IgD-negative memory B cell (primary cell): ENCODE data around the gene ZFP36L1. TPM values are rescaled to one million over a fixed set of nuclear protein-coding genes. Genes with fewer than 3 reads are reported as not detected.

Experiments used
- H3K27ac Mint-ChIP-seq, 3 donors: one replicate each; pipeline ENCODE4 v1.8.0; 2020 to 2022; ENCODE audit warnings: mild to moderate bottlenecking in 3 of 3, mixed read lengths in 3 of 3, moderate library complexity in 1 of 3
- H3K27me3 Mint-ChIP-seq: one replicate; pipeline ENCODE4 v1.8.0; 2021; ENCODE audit warnings: mixed read lengths
- H3K36me3 Mint-ChIP-seq: one replicate; pipeline ENCODE4 v1.8.0; 2020; ENCODE audit warnings: mild to moderate bottlenecking, mixed read lengths
- H3K4me1 Mint-ChIP-seq, 3 donors: one replicate each; pipeline ENCODE4 v1.8.0; 2020 to 2022; ENCODE audit warnings: mixed read lengths in 3 of 3, mild to moderate bottlenecking in 1 of 3
- H3K4me3 Mint-ChIP-seq, 4 donors: one replicate each; pipeline ENCODE4 v1.8.0; 2020 to 2022; ENCODE audit warnings: mild to moderate bottlenecking in 4 of 4, mixed read lengths in 4 of 4, moderate library complexity in 3 of 4
- H3K9me3 Mint-ChIP-seq, 3 donors: one replicate each; pipeline ENCODE4 v1.8.0; 2020 to 2021; ENCODE audit warnings: mixed read lengths in 3 of 3, mild to moderate bottlenecking in 1 of 3
- polyA plus RNA-seq: library from polyadenylated mRNA; unstranded; fragments of 300-500 nt; fragmentation: Illumina TruSeq; gene quantifications from one replicate; pipeline ENCODE4 v1.2.3, GENCODE V29; 2021

ZFP36L1 gene
- polyA plus RNA-seq, 1 donor from 2014 or later: 275 TPM

DNA sequence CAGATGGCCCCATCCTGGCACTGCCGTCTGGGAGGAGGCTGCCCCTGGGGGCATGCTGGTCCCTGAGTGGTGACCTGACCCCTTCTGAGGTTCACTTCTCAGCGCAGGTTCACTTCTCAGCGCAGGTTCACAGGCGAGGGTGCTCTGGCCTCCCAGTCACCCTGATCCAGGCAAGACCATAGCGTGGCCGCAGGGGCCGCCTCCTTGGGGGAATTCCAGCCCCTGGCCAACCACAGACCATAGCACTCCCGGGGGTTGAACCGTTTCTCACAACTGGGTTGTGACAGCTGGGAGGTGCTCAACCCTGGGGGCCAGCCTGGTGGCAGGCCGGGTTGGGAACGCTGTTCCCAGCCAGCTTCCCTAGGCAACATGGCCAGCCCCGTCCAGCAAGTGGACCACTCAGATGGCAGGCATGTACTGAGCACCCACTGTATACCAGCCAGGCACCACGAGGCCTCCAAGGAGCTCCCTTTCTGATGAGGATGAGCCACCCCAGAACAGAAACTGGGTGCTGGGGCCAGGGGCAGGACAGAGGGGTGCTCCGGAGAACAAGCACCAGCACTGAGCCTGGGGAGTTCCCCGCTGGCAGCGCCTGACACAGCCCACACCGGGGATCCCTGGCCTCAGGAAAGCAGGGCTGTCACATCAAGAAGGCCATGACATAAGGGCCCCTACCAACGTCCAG, 28.3 kb upstream of the ZFP36L1 start:
- Mint-ChIP-seq H3K27ac (peak overlapping the region; percentile 52 to 92 (median 84)), H3K9me3 (no peaks in the 10 kb centered on the region), H3K4me3 (peak overlapping the region in 3 of 4 donors; percentile 62 to 83 (median 83)), H3K36me3 (no peaks in the 10 kb centered on the region), H3K27me3 (no peaks in the 10 kb centered on the region), H3K4me1 (peaks cover 29 to 52% (median 48%) of the 10 kb centered on the region in 3 donors)

DNA sequence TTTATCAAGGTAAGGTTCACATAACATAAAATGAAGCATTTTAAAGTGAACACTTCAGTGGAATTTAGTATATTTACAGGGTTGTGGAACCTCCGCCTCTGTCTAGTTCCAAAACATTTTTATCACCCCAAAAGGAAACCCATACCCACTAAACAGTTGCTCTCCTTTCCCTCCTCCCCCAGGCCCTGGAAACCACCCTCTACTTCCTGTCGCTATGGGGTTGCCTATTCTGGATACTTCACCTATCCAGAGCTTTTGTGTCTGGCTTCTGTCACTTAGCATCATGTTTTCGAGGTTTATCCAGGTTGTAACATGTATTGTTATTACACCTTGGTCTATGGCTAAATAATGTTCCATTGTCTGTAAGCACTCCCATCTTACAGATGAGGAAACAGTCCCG, 27.7 kb upstream of the ZFP36L1 start:
- H3K27me3 Mint-ChIP-seq: no peaks in the 10 kb centered on the region
- H3K27ac Mint-ChIP-seq: peak overlapping the region; percentile 52 to 92 (median 84)
- H3K4me1 Mint-ChIP-seq: peaks cover 29 to 54% (median 46%) of the 10 kb centered on the region in 3 donors
- no peaks in the 10 kb centered on the region for H3K36me3 Mint-ChIP-seq
- peak overlapping the region in 3 of 4 donors; percentile 46 to 83 (median 62) for H3K4me3 Mint-ChIP-seq
- no peaks in the 10 kb centered on the region for H3K9me3 Mint-ChIP-seq

DNA sequence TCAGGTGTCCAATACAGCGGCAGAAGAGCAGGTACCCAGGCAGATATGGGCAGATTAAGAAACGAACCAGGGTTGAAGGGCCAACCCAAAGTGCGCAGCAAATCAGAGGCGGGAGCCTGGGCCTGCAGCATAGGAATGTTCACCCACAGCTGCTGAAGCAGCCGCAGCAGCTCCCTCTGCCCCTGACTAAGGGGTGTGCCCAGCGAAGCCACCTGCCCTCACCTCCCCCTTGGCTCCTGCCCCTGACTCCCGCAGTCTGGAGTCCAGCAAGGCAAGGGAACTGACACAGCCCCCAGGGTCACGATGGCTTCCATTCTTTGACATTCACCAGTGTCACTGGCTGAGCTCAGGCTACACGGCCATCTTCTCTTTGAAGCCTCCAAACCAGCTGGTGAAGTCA, 27.3 kb upstream of the ZFP36L1 start:
- Mint-ChIP-seq H3K4me1 (peaks cover 33 to 58% (median 50%) of the 10 kb centered on the region in 3 donors), H3K27me3 (no peaks in the 10 kb centered on the region), H3K9me3 (no peaks in the 10 kb centered on the region), H3K4me3 (peak overlapping the region in 3 of 4 donors; percentile 46 to 83 (median 62)), H3K27ac (peak overlapping the region in 2 of 3 donors; percentile 52 to 92), H3K36me3 (no peaks in the 10 kb centered on the region)

DNA sequence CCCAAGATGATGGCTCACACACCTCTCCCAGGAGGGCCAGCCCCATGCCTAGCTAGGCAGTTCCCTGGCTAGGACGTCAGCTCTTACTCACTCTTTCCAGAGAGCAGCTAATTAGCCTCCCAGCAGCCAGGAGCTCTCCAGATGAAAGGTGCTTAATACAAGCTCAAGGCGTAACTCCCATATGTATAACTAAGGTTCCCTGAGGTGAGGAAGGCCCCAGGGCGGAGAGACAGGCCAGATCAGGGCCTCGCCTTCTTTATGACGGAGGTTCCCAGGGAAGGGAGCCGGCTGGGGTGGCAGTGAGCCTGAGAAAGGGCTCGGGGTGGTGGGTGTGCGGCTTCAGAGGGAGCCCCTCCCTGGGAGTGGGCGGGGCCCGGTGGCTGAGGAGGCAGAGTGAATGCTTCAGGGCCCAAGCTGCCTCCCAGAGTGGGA, 26.4 kb upstream of the ZFP36L1 start:
- Mint-ChIP-seq H3K27ac (peak overlapping the region in 1 of 3 donors; percentile 57), H3K9me3 (no peaks in the 10 kb centered on the region), H3K27me3 (no peaks in the 10 kb centered on the region), H3K4me1 (peaks cover 38 to 56% (median 52%) of the 10 kb centered on the region in 3 donors), H3K36me3 (no peaks in the 10 kb centered on the region), H3K4me3 (no peak overlapping the region)

DNA sequence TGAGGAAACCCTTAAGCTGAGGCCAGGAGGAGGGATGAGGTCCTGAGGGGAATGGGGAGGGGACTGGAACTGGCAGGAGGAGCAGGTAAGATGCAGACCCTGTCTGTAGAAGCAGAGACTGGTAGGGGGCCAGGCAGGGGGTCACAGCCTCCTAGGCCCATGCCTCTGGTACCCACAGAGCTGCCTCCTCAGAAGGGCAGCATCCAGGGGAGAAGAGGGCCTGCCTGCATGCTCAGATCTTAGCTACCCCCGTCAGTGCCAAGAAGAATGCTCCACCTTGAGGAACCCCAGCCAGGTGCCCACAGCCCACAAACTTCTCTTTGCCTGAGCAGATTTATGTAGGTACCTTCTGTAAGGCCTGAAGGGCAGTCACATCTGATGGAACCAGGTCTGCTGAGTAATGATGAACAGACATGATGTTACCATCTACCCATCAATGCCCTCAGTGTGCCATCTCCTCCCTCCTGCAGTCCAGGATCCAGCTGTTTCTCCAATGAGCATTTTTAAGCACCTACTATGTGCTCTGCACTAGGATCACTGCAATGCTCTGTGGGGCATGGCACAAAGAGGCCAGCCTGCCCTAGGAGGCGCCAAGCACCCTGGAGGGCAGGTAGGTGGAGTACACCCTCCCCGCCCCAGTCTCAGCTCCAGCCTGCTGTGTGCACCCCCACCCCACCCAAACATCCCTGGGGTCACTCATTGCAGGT, 24.8 kb upstream of the ZFP36L1 start:
- no peaks in the 10 kb centered on the region for H3K36me3 Mint-ChIP-seq
- H3K27me3 Mint-ChIP-seq: no peaks in the 10 kb centered on the region
- H3K4me1 Mint-ChIP-seq: peaks cover 51 to 61% (median 52%) of the 10 kb centered on the region in 3 donors
- peak overlapping the region; percentile 87 to 95 (median 95) for H3K27ac Mint-ChIP-seq
- peak overlapping the region; percentile 83 to 89 (median 88) for H3K4me3 Mint-ChIP-seq
- H3K9me3 Mint-ChIP-seq: no peaks in the 10 kb centered on the region

DNA sequence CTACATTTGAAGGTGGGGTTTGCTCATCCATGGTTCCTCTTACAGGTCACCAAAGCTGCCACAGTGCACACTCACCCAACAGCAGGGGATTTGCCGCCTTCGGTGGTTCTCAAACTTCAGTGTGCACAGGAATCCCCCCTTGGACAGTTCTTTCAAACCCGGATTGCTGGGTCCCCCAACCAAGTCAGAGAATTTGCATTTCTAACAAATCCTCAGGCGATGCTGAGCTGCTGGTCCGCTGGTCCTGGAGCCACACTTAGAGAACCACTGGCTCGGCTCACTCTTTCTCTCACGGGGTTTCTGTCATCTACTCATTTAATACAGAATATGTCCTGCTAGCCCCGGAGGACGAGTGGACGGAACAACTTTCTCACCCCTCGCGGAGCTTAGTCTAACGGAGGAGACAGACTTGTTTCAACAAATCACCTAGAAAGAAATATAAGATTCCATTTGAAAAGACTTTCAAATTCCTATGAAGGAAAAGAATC, 24.1 kb upstream of the ZFP36L1 start:
- H3K4me1 Mint-ChIP-seq: peaks cover 46 to 62% (median 48%) of the 10 kb centered on the region in 3 donors
- peak overlapping the region; percentile 83 to 89 (median 88) for H3K4me3 Mint-ChIP-seq
- peak overlapping the region; percentile 87 to 95 (median 95) for H3K27ac Mint-ChIP-seq
- H3K36me3 Mint-ChIP-seq: no peaks in the 10 kb centered on the region
- no peaks in the 10 kb centered on the region for H3K9me3 Mint-ChIP-seq
- no peaks in the 10 kb centered on the region for H3K27me3 Mint-ChIP-seq

DNA sequence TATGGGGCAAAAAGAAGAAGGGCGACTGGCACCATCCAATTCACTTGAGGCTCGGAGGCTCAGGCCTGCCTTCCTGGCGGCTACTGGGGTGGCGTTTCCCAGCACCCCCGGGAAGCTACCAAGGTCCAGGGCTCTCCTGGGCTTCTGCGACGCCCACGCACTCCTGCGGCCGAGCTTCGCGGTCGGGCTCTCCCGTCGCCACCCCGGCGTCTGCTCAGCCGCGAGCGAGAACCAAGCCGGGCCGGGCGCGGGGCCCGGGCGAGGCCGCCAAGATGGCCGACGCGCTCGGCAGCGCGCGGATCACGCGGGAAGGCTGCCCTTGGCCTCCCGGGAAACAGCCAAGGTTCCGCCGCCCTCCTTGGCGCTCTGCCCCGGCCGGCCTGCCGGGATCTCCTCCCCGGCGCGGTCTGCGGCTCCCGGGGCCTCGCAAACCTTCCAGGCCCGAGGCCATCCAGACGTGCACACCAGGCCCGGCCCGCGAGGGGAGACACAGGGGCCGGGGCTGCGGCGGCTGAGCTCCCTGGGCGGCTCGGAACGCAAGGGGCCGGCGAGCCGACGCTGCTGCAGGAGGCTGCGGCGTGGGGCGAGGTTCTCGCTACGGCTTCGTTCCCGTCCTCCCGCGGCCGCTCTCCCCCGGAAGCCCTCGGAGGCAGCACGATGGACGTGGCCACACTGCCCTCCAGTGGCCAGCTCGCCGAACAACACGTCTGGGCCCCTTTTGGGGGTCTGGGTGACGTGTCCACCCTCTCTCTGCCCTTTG, 23.5 kb upstream of the ZFP36L1 start:
- Mint-ChIP-seq H3K27me3 (no peaks in the 10 kb centered on the region), H3K9me3 (no peaks in the 10 kb centered on the region), H3K4me3 (peak overlapping the region; percentile 83 to 93 (median 88)), H3K4me1 (peaks cover 44 to 60% (median 46%) of the 10 kb centered on the region in 3 donors), H3K36me3 (no peaks in the 10 kb centered on the region), H3K27ac (peak overlapping the region; percentile 87 to 97 (median 95))

DNA sequence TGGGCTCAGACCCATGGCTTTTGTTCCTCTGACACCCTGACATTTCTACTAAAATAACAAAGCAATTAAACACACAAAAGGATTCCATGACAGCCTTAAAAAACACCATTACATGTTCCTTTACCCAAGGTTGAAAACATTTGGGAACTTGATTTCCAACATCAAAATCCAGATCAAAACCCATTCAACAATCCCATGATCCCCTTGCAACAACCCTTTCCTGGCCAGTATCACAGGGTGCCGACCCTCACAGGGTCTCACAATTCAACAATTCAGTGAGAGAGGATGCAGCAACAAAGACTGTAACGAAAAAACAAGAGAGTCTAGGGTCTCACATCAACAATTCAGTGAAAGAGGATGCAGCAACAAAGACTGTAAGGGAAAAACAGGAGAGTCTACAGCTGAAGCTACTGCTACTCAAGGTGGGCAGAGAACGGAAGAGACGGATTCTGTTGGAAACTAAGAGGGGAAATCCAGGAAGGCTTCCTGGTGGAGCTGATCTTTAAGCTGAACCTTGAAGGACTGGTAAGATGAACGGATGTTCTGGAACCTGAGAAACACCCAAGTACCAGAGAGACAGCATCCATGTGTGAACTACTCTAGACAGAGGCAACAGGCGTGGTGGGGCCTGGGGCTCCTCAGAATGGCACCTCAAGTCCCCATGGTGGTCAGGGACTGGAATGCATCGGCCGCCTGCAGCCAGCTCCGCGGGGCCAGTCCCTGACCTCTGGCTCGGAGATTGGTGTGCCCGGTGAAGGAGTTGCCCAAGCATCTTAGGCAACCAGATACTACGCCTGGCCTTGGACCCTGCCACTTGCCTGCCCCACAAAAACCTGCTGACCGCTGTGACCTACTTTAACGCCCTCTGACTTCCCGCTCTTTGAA, 22.7 kb upstream of the ZFP36L1 start:
- Mint-ChIP-seq H3K36me3 (no peaks in the 10 kb centered on the region), H3K4me3 (peak overlapping the region; percentile 83 to 93 (median 88)), H3K27me3 (no peaks in the 10 kb centered on the region), H3K27ac (peak overlapping the region; percentile 87 to 97 (median 95)), H3K4me1 (peaks cover 39 to 59% (median 41%) of the 10 kb centered on the region in 3 donors), H3K9me3 (no peaks in the 10 kb centered on the region)

DNA sequence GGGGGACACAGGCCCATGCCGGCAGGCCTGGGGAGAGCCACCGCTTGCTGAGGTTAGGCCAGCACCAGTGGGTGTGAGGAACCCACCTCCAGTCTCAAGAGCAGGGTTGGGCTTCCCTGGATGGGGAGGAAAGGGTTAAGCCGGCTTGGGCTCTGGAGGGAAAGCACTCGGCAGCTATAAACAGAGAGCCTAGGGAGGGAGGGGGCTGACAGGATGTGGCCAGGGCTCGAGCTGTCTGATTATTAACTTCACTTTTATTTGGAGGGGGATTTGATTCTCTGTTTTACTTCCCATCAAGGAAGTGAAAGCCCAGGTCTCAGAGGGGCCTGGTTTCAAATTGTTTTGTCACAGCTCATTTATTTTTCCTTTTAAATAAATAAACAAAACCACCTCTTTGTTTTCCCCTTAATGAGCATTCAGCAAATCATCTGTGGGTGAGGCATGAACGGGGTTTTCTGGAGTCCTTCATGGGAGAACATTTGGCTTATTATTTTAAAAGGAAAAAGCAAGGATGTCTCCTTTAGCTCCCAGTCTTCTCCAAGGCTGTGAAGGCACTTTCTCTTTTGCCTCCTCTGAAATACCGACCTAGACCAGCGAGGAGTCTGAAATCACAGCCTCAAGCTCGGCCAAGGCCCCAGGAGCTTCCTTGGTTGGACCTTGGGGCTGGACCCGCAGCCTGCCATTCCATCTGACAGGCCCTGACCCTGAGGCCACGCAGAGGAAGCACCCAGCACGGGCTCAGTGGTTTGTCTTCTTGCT, 21.9 kb upstream of the ZFP36L1 start:
- peaks cover 32 to 56% (median 44%) of the 10 kb centered on the region in 3 donors for H3K4me1 Mint-ChIP-seq
- H3K27ac Mint-ChIP-seq: peak overlapping the region; percentile 87 to 97 (median 95)
- no peaks in the 10 kb centered on the region for H3K9me3 Mint-ChIP-seq
- H3K4me3 Mint-ChIP-seq: peak overlapping the region; percentile 83 to 93 (median 88)
- H3K36me3 Mint-ChIP-seq: no peaks in the 10 kb centered on the region
- H3K27me3 Mint-ChIP-seq: no peaks in the 10 kb centered on the region

DNA sequence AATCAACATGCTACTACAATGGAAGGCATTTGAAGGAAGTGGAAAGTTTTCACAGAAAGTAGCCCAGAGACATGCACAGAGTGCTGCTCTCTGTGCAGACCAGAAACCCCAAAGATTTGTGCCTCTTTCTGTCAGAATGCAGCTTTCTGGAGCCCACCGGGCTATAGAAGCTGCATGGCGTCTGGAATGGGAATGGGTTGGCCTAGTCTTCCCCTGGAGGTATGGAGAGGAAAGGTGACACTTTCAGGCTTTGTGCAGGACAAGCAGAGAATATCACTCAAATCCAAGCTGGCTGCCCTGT, 21.3 kb upstream of the ZFP36L1 start:
- Mint-ChIP-seq H3K4me1 (peaks cover 33 to 55% (median 49%) of the 10 kb centered on the region in 3 donors), H3K4me3 (peak overlapping the region; percentile 83 to 93 (median 88)), H3K36me3 (no peaks in the 10 kb centered on the region), H3K9me3 (no peaks in the 10 kb centered on the region), H3K27ac (peak overlapping the region; percentile 87 to 97 (median 95)), H3K27me3 (no peaks in the 10 kb centered on the region)

DNA sequence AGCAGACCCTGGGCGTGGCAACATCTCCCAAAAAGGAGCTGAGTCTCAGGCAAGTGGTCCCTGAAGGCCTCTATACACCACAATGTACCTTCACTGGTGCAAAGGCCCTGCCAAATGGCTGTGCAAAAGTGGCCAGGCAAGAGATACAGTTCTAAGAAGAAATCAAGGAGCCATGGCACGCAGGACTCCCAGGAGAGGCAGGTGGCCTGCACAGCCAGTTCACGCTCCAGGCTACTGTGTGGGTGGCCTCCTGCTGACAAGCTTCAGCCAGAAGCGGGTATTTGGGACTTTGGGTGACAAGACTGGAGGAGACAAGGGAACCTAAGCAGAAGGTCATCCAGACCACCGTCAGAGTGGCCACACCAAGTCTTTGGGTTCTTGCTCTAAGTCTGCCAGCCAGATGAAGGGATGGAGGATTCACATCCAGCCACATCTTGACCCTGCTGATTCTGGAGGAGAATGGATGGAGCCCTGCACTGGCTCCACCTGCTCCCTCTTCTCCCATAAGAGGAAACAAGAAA, 20.5 kb upstream of the ZFP36L1 start:
- H3K4me3 Mint-ChIP-seq: peak overlapping the region; percentile 83 to 93 (median 88)
- H3K9me3 Mint-ChIP-seq: no peaks in the 10 kb centered on the region
- H3K4me1 Mint-ChIP-seq: peaks cover 37 to 58% (median 51%) of the 10 kb centered on the region in 3 donors
- H3K27me3 Mint-ChIP-seq: no peaks in the 10 kb centered on the region
- H3K36me3 Mint-ChIP-seq: no peaks in the 10 kb centered on the region
- peak overlapping the region; percentile 86 to 97 (median 87) for H3K27ac Mint-ChIP-seq

DNA sequence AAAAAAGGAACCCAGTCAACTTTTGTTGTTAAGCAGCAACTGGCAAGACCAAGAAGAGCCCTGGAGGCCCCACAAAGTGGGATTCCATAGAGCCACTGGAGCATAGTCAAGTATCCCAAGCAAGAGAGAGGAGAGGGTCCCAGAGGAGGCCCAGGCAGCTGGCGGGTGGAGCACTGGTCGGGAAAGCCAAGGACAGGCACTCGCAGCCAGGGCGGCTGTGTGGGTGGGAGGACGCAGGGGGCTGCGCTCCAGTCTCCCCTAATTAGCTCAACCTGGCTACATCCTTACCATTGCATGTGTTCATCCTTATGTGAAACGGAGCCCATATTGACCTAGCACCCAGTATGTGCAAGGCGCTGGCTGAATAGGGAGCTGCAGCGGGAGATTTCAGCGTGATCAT, 18.3 kb upstream of the ZFP36L1 start:
- no peaks in the 10 kb centered on the region for H3K9me3 Mint-ChIP-seq
- peaks cover 2% of the 10 kb centered on the region for H3K27me3 Mint-ChIP-seq
- peak overlapping the region in 2 of 4 donors; percentile 60 to 65 for H3K4me3 Mint-ChIP-seq
- H3K4me1 Mint-ChIP-seq: peaks cover 38 to 61% (median 56%) of the 10 kb centered on the region in 3 donors
- H3K27ac Mint-ChIP-seq: peak overlapping the region in 1 of 3 donors; percentile 32
- no peaks in the 10 kb centered on the region for H3K36me3 Mint-ChIP-seq
